Thyroid gland (tissue), 4 donors: ENCODE results near the gene VPS13C.

Experiments
- CTCF ChIP-seq, 6 experiments: fragments of 200-600 bp in 3 of 6; fragments of 450-650 bp in 3 of 6; sonication (generic) in 3 of 6; IDR thresholded peaks; one replicate each; pipeline ENCODE4 v1.5.1; 2016 to 2019; ENCODE audit warnings: antibody characterized with exemption in 6 of 6, mild to moderate bottlenecking in 2 of 6, inconsistent platforms in 1 of 6, moderate library complexity in 1 of 6
- POLR2A ChIP-seq, 2 donors: fragments of 450-650 bp; IDR thresholded peaks; one replicate each; pipeline ENCODE4 v1.6.1; 2017; ENCODE audit warnings: antibody characterized with exemption in 2 of 2, mild to moderate bottlenecking in 2 of 2, moderate library complexity in 1 of 2

GRCh38 chr15:61923173-61923572 lies 137.1 kb downstream of the VPS13C start:
- no peak for TF ChIP-seq CTCF (IDR thresholded peaks at IDR 0.05)
- no peak for TF ChIP-seq POLR2A (IDR thresholded peaks at IDR 0.05)
